HUES64 (cell line): ENCODE data around the gene MAP3K3.
A peak's percentile ranks its signal among the peaks of the same experiment; 100 is the strongest.

Experiments used
- H3K27ac ChIP-seq: 2 replicates; pipeline ENCODE4 v1.7.0; 2013; ENCODE audit warnings: low read depth, low read length, inconsistent platforms
- H3K27me3 ChIP-seq: 2 replicates; pipeline ENCODE4 v1.6.1; 2013; ENCODE audit warnings: mild to moderate bottlenecking, low read length; ENCODE audit not compliant: insufficient read depth
- H3K36me3 ChIP-seq: 2 replicates; pipeline ENCODE4 v1.6.1; 2013; ENCODE audit warnings: mild to moderate bottlenecking, low read length; ENCODE audit not compliant: insufficient read depth
- H3K4me1 ChIP-seq: 2 replicates; pipeline ENCODE4 v1.6.1; 2013; ENCODE audit warnings: mild to moderate bottlenecking, low read length, moderate library complexity; ENCODE audit not compliant: insufficient read depth
- H3K4me3 ChIP-seq: 2 replicates; pipeline ENCODE4 v1.5.1; 2013; ENCODE audit warnings: mild to moderate bottlenecking, low read length, moderate library complexity
- H3K9ac ChIP-seq: 2 replicates; pipeline ENCODE4 v1.6.1; 2013; ENCODE audit warnings: mild to moderate bottlenecking, low read depth, low read length
- H3K9me3 ChIP-seq: 2 replicates; pipeline ENCODE4 v1.6.1; 2013; ENCODE audit warnings: low read depth, low read length; ENCODE audit not compliant: insufficient read depth
- WGBS: fragments of 150-250, 120-280 bp; methylation state at CpG from one replicate; pipeline ENCODE4 v1.1.7; 2013; ENCODE audit warnings: missing lambda C conversion rate; 5-methylcytosine and 5-hydroxymethylcytosine counted together

MAP3K3 gene

GRCh38 chr17:63701868-63702720 is 79.9 kb downstream of the MAP3K3 start:
- H3K9me3 ChIP-seq: no peaks in the 10 kb centered on the region
- peak overlapping the region; percentile 69; the same call in 1 of the 2 replicates for H3K4me3 ChIP-seq
- H3K9ac ChIP-seq: no peak overlapping the region
- H3K36me3 ChIP-seq: peaks cover 40% of the 10 kb centered on the region
- 92% methylated on average over 17 of the region's 19 CpGs for WGBS
- H3K27ac ChIP-seq: no peak overlapping the region
- H3K27me3 ChIP-seq: peaks cover 5% of the 10 kb centered on the region
- H3K4me1 ChIP-seq: peaks cover 10% of the 10 kb centered on the region; the same call in 1 of the 2 replicates

GRCh38 chr17:63702721-63703015 is 80.5 kb downstream of the MAP3K3 start:
- Histone ChIP-seq H3K36me3 (peaks cover 37% of the 10 kb centered on the region), H3K9ac (no peak overlapping the region), H3K9me3 (no peaks in the 10 kb centered on the region), H3K4me3 (no peak overlapping the region), H3K27ac (no peak overlapping the region), H3K4me1 (peaks cover 10% of the 10 kb centered on the region; the same call in 1 of the 2 replicates), H3K27me3 (peaks cover 5% of the 10 kb centered on the region)
- WGBS: 92% methylated on average over 6 of the region's 6 CpGs

GRCh38 chr17:63703029-63703428 is 80.8 kb downstream of the MAP3K3 start:
- Histone ChIP-seq H3K9ac (no peak overlapping the region), H3K27ac (no peak overlapping the region), H3K4me1 (peaks cover 10% of the 10 kb centered on the region; the same call in 1 of the 2 replicates), H3K27me3 (peaks cover 5% of the 10 kb centered on the region), H3K36me3 (peaks cover 37% of the 10 kb centered on the region), H3K4me3 (no peak overlapping the region), H3K9me3 (no peaks in the 10 kb centered on the region)
- WGBS: 95% methylated on average over 5 of the region's 5 CpGs

GRCh38 chr17:63703556-63704258 is 81.5 kb downstream of the MAP3K3 start:
- no peak overlapping the region for H3K27ac ChIP-seq
- H3K9ac ChIP-seq: no peak overlapping the region
- H3K4me1 ChIP-seq: peaks cover 8% of the 10 kb centered on the region; the same call in 1 of the 2 replicates
- H3K4me3 ChIP-seq: no peak overlapping the region
- peaks cover 42% of the 10 kb centered on the region for H3K36me3 ChIP-seq
- 94% methylated on average over 16 of the region's 16 CpGs for WGBS
- no peaks in the 10 kb centered on the region for H3K9me3 ChIP-seq
- peaks cover 5% of the 10 kb centered on the region for H3K27me3 ChIP-seq

GRCh38 chr17:63704259-63704576 is 82.0 kb downstream of the MAP3K3 start:
- Histone ChIP-seq H3K4me3 (no peak overlapping the region), H3K9ac (no peak overlapping the region), H3K27ac (no peak overlapping the region), H3K4me1 (peaks cover 8% of the 10 kb centered on the region; the same call in 1 of the 2 replicates), H3K9me3 (no peaks in the 10 kb centered on the region), H3K36me3 (peaks cover 47% of the 10 kb centered on the region), H3K27me3 (peaks cover 5% of the 10 kb centered on the region)
- 95% methylated on average over 11 of the region's 11 CpGs for WGBS

- Histone ChIP-seq H3K27ac (no peak overlapping the region), H3K36me3 (peaks cover 53% of the 10 kb centered on the region), H3K4me1 (peaks cover 8% of the 10 kb centered on the region; the same call in 1 of the 2 replicates), H3K9me3 (no peaks in the 10 kb centered on the region), H3K4me3 (no peak overlapping the region), H3K27me3 (peaks cover 5% of the 10 kb centered on the region), H3K9ac (no peak overlapping the region)
- WGBS: 92% methylated on average over 9 of the region's 9 CpGs
Observed at GRCh38 chr17:63704836-63705235, 82.6 kb downstream of the MAP3K3 start.

GRCh38 chr17:63705657-63706056 is 83.4 kb downstream of the MAP3K3 start:
- no peaks in the 10 kb centered on the region for H3K9me3 ChIP-seq
- H3K27ac ChIP-seq: no peak overlapping the region
- H3K9ac ChIP-seq: no peak overlapping the region
- H3K36me3 ChIP-seq: peaks cover 57% of the 10 kb centered on the region
- peaks cover 5% of the 10 kb centered on the region for H3K27me3 ChIP-seq
- H3K4me3 ChIP-seq: no peak overlapping the region
- peaks cover 8% of the 10 kb centered on the region; the same call in 1 of the 2 replicates for H3K4me1 ChIP-seq
- 90% methylated on average over 3 of the region's 3 CpGs for WGBS

GRCh38 chr17:63706336-63707082 is 84.3 kb downstream of the MAP3K3 start:
- Histone ChIP-seq H3K27ac (no peak overlapping the region), H3K4me1 (peaks cover 8% of the 10 kb centered on the region; the same call in 1 of the 2 replicates), H3K9me3 (no peaks in the 10 kb centered on the region), H3K27me3 (no peaks in the 10 kb centered on the region), H3K4me3 (no peak overlapping the region), H3K9ac (no peak overlapping the region), H3K36me3 (peaks cover 62% of the 10 kb centered on the region)
- 90% methylated on average over 5 of the region's 7 CpGs for WGBS

- H3K4me3 ChIP-seq: no peak overlapping the region
- no peak overlapping the region; the same call in 1 of the 2 replicates for H3K9ac ChIP-seq
- H3K4me1 ChIP-seq: peaks cover 8% of the 10 kb centered on the region; the same call in 1 of the 2 replicates
- H3K27ac ChIP-seq: no peak overlapping the region
- no peaks in the 10 kb centered on the region for H3K9me3 ChIP-seq
- no peaks in the 10 kb centered on the region for H3K27me3 ChIP-seq
- H3K36me3 ChIP-seq: peaks cover 68% of the 10 kb centered on the region
- WGBS: 97% methylated on average over 9 of the region's 11 CpGs
Observed at GRCh38 chr17:63707151-63707550, 84.9 kb downstream of the MAP3K3 start.

- Histone ChIP-seq H3K4me1 (no peaks in the 10 kb centered on the region), H3K27me3 (no peaks in the 10 kb centered on the region), H3K9me3 (no peaks in the 10 kb centered on the region), H3K27ac (no peak overlapping the region), H3K4me3 (no peak overlapping the region), H3K36me3 (peaks cover 69% of the 10 kb centered on the region), H3K9ac (no peak overlapping the region)
- 94% methylated on average over 6 of the region's 6 CpGs for WGBS
Observed at GRCh38 chr17:63709110-63709509, 86.9 kb downstream of the MAP3K3 start.
